HG02870 (cell line): ENCODE data around the gene DUOXA2.
A peak's percentile ranks its signal among the peaks of the same experiment; 100 is the strongest.

Experiments used
- ATAC-seq: cut with Tn5 transposase; IDR thresholded peaks from one replicate; pipeline ENCODE4 v1.9.1; 2021; ENCODE audit warnings: mild to moderate bottlenecking, moderate library complexity; ENCODE audit not compliant: unreplicated experiment

Gene DUOXA2

GRCh38 chr15:45156744-45157455 lies 42.8 kb downstream of the DUOXA2 start:
- ATAC-seq, result no peak

GRCh38 chr15:45157974-45158373 lies 43.8 kb downstream of the DUOXA2 start:
- ATAC-seq, result no peak

GRCh38 chr15:45161666-45162065 lies 47.5 kb downstream of the DUOXA2 start:
- ATAC-seq, result no peak

GRCh38 chr15:45162771-45163507 lies 48.8 kb downstream of the DUOXA2 start:
- ATAC-seq, result no peak

GRCh38 chr15:45163508-45163856 lies 49.4 kb downstream of the DUOXA2 start:
- no peak for ATAC-seq

GRCh38 chr15:45164914-45165313 lies 50.8 kb downstream of the DUOXA2 start:
- no peak for ATAC-seq

- no peak for ATAC-seq
These were observed 51.4 kb downstream of the DUOXA2 start for GRCh38 chr15:45165536-45165935.

- peak; percentile 91 for ATAC-seq
These were observed 52.9 kb downstream of the DUOXA2 start for GRCh38 chr15:45166834-45167630.

GRCh38 chr15:45167631-45168205 lies 53.6 kb downstream of the DUOXA2 start:
- ATAC-seq, result no peak
